ENCODE measurements around the gene ABTB2.
A peak's percentile ranks its signal among the peaks of the same experiment; 100 is the strongest.

The ABTB2 gene

GRCh38 chr11:34311126-34311525 is 46.7 kb downstream of the ABTB2 start:
- DNase-seq = no peak

- no peak for DNase-seq
Observed at GRCh38 chr11:34309965-34310364, 47.8 kb downstream of the ABTB2 start.

GRCh38 chr11:34308913-34309585 is 48.8 kb downstream of the ABTB2 start:
- DNase-seq = peak in 1 of 2 donors; percentile 40

- DNase-seq = no peak
Observed at GRCh38 chr11:34308049-34308912, 49.5 kb downstream of the ABTB2 start.

GRCh38 chr11:34305780-34306179 is 52.0 kb downstream of the ABTB2 start:
- no peak for DNase-seq

GRCh38 chr11:34305193-34305592 is 52.6 kb downstream of the ABTB2 start:
- DNase-seq = no peak

- DNase-seq = no peak
Observed at GRCh38 chr11:34303028-34303570, 54.7 kb downstream of the ABTB2 start.

GRCh38 chr11:34302046-34302921 is 55.5 kb downstream of the ABTB2 start:
- no peak for DNase-seq

- no peak for DNase-seq
Observed at GRCh38 chr11:34300926-34301295, 56.9 kb downstream of the ABTB2 start.

- DNase-seq = no peak
Observed at GRCh38 chr11:34300026-34300925, 57.5 kb downstream of the ABTB2 start.

- DNase-seq = no peak
Observed at GRCh38 chr11:34299284-34299972, 58.4 kb downstream of the ABTB2 start.

GRCh38 chr11:34298871-34299270 is 58.9 kb downstream of the ABTB2 start:
- DNase-seq = no peak

- no peak for DNase-seq
Observed at GRCh38 chr11:34296412-34296811, 61.4 kb downstream of the ABTB2 start.

GRCh38 chr11:34292546-34292945 is 65.3 kb downstream of the ABTB2 start:
- DNase-seq = no peak

- DNase-seq = no peak
Observed at GRCh38 chr11:34292111-34292510, 65.7 kb downstream of the ABTB2 start.

GRCh38 chr11:34290926-34291325 is 66.9 kb downstream of the ABTB2 start:
- no peak for DNase-seq

- no peak for DNase-seq
Observed at GRCh38 chr11:34288492-34288891, 69.3 kb downstream of the ABTB2 start.

- DNase-seq = no peak
Observed at GRCh38 chr11:34284811-34285481, 72.9 kb downstream of the ABTB2 start.

- DNase-seq = no peak
Observed at GRCh38 chr11:34284156-34284555, 73.7 kb downstream of the ABTB2 start.
